GM12864 (cell line): ENCODE data around the gene C20orf144.

Experiments
- DNase-seq: peaks from one replicate; pipeline ENCODE4 v3.0.0-alpha.2; 2011; ENCODE audit warnings: low read depth
- H3K4me3 ChIP-seq: 2 replicates; pipeline ENCODE4 v1.5.1; 2011; ENCODE audit warnings: mild to moderate bottlenecking, low read depth, low read length, control low read depth
- CTCF ChIP-seq: IDR thresholded peaks from 2 replicates; pipeline ENCODE4 v1.5.1; 2011; ENCODE audit warnings: low read depth, mild to moderate bottlenecking, moderate library complexity, low read length, control low read depth, inconsistent platforms; ENCODE audit errors: missing control alignments

C20orf144 gene

GRCh38 chr20:33709905-33710541, 47.9 kb downstream of the C20orf144 start:
- no peak for TF ChIP-seq CTCF
- DNase-seq: no peak
- H3K4me3 ChIP-seq: no peak overlapping the region

- H3K4me3 ChIP-seq: no peak overlapping the region
- DNase-seq: no peak
- TF ChIP-seq CTCF: no peak
These were observed 48.7 kb downstream of the C20orf144 start for GRCh38 chr20:33710681-33711445.

GRCh38 chr20:33711446-33711738, 49.3 kb downstream of the C20orf144 start:
- H3K4me3 ChIP-seq: no peak overlapping the region
- DNase-seq: no peak
- TF ChIP-seq CTCF: no peak
